Sigmoid colon (tissue), 7 donors: Measurements from ENCODE around the gene FOXP1. TPM values are rescaled to one million over a fixed set of nuclear protein-coding genes. Genes with fewer than 3 reads are reported as not detected.
A peak's percentile ranks its signal among the peaks of the same experiment; 100 is the strongest.

Experiments
- DNase-seq: peaks from one replicate; pipeline ENCODE4 v3.0.0-alpha.2; 2019
- H3K27ac ChIP-seq, 4 donors: fragments of 200-600 bp; sonication (generic); one replicate each; pipeline ENCODE4 v1.5.1; 2016 to 2019; ENCODE audit warnings: mild to moderate bottlenecking in 1 of 4
- H3K27me3 ChIP-seq, 3 donors: fragments of 200-600 bp; sonication (generic); one replicate each; pipeline ENCODE4 v1.5.1; 2019; ENCODE audit warnings: mild to moderate bottlenecking in 1 of 3
- H3K36me3 ChIP-seq, 4 donors: fragments of 200-600 bp; sonication (generic); one replicate each; pipeline ENCODE4 v1.5.1; 2016 to 2019
- H3K4me1 ChIP-seq, 4 donors: fragments of 200-600 bp; sonication (generic); one replicate each; pipeline ENCODE4 v1.5.1; 2017 to 2019
- H3K4me3 ChIP-seq, 4 donors: fragments of 200-600 bp; sonication (generic); one replicate each; pipeline ENCODE4 v1.5.1; 2017 to 2019; ENCODE audit warnings: mild to moderate bottlenecking in 2 of 4, moderate library complexity in 1 of 4
- H3K9me3 ChIP-seq, 4 donors: fragments of 200-600 bp in 3 of 4; sonication (generic) in 3 of 4; one replicate each; pipeline versions ENCODE4 v1.5.1 to v1.6.1; 2013 to 2019
- EP300 ChIP-seq, 4 donors: sonication (generic); formaldehyde crosslinking; IDR thresholded peaks; one replicate each; pipeline ENCODE4 v1.6.1; 2017; ENCODE audit warnings: antibody characterized with exemption in 4 of 4
- POLR2A ChIP-seq, 2 donors: fragments of 450-650 bp; IDR thresholded peaks; one replicate each; pipeline ENCODE4 v1.6.1; 2016; ENCODE audit warnings: antibody characterized with exemption in 2 of 2, mild to moderate bottlenecking in 2 of 2, moderate library complexity in 2 of 2
- POLR2AphosphoS5 ChIP-seq, 4 donors: sonication (generic); formaldehyde crosslinking; IDR thresholded peaks; one replicate each; pipeline ENCODE4 v1.6.1; 2017; ENCODE audit warnings: antibody characterized with exemption in 4 of 4
- WGBS, 2 donors: extraction: QIAGEN DNeasy Blood & Tissue Kit; methylation state at CpG; one replicate each; pipeline ENCODE4 v1.1.7; 2013; 5-methylcytosine and 5-hydroxymethylcytosine counted together
- intact Hi-C: fragments of 100-400 bp; cut with DNase I; formaldehyde crosslinking; loops from one replicate; pipeline ENCODE4 v1.15.1; 2023
- polyA plus RNA-seq, 3 donors: library from polyadenylated mRNA; stranded (reverse); fragments of 200-250 nt; gene quantifications; one replicate each; pipeline ENCODE4 v1.2.3, GENCODE V29; 2013
- total RNA-seq, 4 donors: library from RNA; depleted of rRNA; stranded (reverse); fragments of >200 nt; gene quantifications; one replicate each; pipeline ENCODE4 v1.1.0, GENCODE V29; 2016
- TF ChIP-seq, protein P1 (sequence below), 4 experiments: fragments of 450-650 bp in 3 of 4; fragments of 200-600 bp in 1 of 4; IDR thresholded peaks; one replicate each; pipeline ENCODE4 v1.5.1; 2016 to 2019; ENCODE audit warnings: antibody characterized with exemption in 4 of 4, mild to moderate bottlenecking in 3 of 4, moderate library complexity in 2 of 4
- donor health status: healthy with polysubstance abuse.
- donor health status: Bipolar disorder and iron deficiency.
- donor health status: healthy.

FOXP1 gene
- total and polyA plus RNA-seq, 7 donors, result 13.8 to 232 (median 139) TPM

DNA sequence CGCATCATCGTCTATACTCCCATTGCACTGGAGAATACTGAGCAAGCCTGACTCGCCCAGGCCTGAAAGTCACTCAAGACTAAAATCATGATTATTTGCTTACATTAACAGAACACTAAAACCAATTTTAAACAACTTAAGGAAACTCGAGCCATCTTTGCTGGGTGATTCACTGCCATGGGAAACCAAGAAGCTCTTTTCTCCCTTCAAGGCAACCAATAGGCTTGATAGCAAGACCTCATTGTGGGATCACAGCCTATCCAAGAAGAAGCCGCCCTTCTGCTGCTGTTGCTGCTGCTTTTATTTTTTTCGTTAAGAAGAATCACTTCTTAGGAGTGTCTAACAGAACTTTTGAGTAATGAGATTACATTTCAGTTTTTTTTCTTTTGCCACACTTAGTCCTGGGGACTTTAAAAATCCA lies 479.4 kb downstream of the FOXP1 start:
- Histone ChIP-seq H3K9me3 (no peaks in the 10 kb centered on the region), H3K27ac (peak overlapping the region; percentile 29 to 86 (median 81)), H3K27me3 (no peaks in the 10 kb centered on the region), H3K4me3 (no peak overlapping the region), H3K36me3 (no peaks in the 10 kb centered on the region), H3K4me1 (peaks cover 0 to 98% (median 86%) of the 10 kb centered on the region in 4 donors)
- DNase-seq, result no peak
- WGBS, 2 donors, result 79 to 87% methylated on average over 6 of the region's 6 CpGs
- intact Hi-C loops, result no loop called here
- TF ChIP-seq, protein P1, sequence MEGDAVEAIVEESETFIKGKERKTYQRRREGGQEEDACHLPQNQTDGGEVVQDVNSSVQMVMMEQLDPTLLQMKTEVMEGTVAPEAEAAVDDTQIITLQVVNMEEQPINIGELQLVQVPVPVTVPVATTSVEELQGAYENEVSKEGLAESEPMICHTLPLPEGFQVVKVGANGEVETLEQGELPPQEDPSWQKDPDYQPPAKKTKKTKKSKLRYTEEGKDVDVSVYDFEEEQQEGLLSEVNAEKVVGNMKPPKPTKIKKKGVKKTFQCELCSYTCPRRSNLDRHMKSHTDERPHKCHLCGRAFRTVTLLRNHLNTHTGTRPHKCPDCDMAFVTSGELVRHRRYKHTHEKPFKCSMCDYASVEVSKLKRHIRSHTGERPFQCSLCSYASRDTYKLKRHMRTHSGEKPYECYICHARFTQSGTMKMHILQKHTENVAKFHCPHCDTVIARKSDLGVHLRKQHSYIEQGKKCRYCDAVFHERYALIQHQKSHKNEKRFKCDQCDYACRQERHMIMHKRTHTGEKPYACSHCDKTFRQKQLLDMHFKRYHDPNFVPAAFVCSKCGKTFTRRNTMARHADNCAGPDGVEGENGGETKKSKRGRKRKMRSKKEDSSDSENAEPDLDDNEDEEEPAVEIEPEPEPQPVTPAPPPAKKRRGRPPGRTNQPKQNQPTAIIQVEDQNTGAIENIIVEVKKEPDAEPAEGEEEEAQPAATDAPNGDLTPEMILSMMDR (IDR thresholded peaks at IDR 0.05), result no peak
- TF ChIP-seq EP300 (IDR thresholded peaks at IDR 0.05) (no peak), POLR2A (IDR thresholded peaks at IDR 0.05) (no peak)

DNA sequence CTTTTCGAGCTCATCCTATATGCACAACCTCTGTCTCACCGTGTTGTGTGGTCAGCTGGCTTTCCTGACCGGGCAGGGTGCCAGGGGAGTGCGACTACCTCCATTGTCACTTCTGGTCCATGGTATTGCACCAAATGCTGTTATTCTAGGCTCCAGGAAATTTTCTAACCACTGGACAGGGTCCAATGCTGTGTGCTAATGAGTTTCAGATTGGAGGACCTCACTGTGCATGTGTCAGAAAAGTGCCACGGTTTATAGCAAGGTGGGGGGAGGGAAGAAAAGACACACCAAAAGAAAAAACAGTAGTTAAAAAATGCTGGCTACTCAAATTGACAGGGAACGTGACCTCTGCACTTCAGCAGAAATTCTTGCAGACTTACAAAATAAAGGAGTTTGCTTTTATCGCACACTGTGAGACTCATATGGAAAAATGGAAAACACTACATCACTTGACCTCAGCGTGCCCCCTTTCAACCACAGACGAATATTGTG lies 480.1 kb downstream of the FOXP1 start:
- Histone ChIP-seq H3K36me3 (no peaks in the 10 kb centered on the region), H3K4me3 (no peak overlapping the region), H3K27ac (peak overlapping the region; percentile 29 to 86 (median 81)), H3K9me3 (no peaks in the 10 kb centered on the region), H3K27me3 (no peaks in the 10 kb centered on the region), H3K4me1 (peaks cover 0 to 98% (median 86%) of the 10 kb centered on the region in 4 donors)
- 32 to 45% methylated on average over 9 of the region's 9 CpGs for WGBS, 2 donors
- DNase-seq, result peak; percentile 73
- intact Hi-C loops, result no loop called here
- TF ChIP-seq EP300 (IDR thresholded peaks at IDR 0.05) (no peak), POLR2AphosphoS5 (IDR thresholded peaks at IDR 0.05) (peak in 1 of 4 donors; percentile 12), POLR2A (IDR thresholded peaks at IDR 0.05) (no peak)
- TF ChIP-seq, protein P1 (IDR thresholded peaks at IDR 0.05), result no peak

DNA sequence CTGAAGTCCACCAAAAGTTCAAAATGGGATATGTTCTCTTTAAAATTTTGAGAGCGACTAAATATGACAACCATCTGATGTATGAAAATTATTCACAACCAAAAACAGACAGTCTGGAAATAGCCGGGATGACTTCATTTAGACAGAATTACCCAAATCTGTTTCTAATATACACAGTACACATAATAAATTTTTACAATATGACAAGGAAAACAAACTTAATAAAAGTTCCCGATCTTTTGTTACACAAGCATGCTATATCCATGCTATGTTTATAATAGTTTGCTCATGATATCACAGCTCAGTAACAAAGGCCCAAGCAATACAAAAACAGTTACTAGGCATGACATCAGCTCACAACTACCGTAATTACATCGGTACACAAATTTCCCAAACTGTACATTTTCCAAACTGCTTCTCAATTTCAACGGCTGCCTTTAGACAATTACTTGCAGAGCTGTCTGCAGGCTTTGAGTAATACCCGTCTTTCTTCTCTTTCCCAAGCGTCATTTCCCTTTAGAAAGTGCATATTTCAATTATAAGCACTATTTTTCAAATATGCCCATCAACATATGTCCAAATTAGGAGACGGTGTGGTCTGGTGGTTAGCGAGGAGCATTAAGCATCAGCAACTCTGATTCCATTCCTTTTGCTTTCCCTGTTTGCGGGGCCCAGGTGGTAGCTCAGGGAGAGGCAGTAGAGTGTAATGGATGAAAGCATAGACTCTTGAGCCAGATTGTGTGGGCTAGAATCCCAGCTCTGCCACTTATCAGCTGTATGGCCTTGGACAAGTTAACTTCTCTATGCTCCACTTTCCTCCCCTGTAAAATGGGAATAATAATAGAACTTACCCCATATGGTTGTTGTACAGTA lies 481.2 kb downstream of the FOXP1 start:
- H3K27ac ChIP-seq, result peak overlapping the region; percentile 62 to 86 (median 81)
- no peak for TF ChIP-seq POLR2A (IDR thresholded peaks at IDR 0.05)
- peak in 2 of 4 donors; percentile 26 to 65 for TF ChIP-seq POLR2AphosphoS5 (IDR thresholded peaks at IDR 0.05)
- TF ChIP-seq, protein P1 (IDR thresholded peaks at IDR 0.05), result no peak
- TF ChIP-seq EP300 (IDR thresholded peaks at IDR 0.05), result peak in 2 of 4 donors; percentile 5 to 52
- 49 to 58% methylated on average over 11 of the region's 11 CpGs for WGBS, 2 donors

DNA sequence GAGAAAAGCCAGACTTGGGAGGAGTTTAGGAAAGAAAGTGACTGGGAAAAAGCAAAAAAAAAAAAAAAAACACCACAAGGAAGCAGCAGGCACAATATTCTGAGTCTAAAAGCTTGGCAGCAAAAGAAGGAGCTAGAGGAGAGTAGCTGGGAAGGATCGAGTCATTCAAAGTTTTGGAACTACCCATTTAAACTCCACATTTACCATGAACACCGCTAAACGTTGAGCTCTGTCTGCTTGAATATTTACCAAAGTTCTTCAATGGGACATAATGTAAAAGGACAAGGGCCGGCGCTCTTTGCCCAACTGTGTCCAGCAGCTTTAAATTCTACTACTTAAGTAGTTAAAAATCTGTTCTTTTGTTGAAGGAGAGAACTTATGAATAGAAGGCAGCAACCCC lies 481.9 kb downstream of the FOXP1 start:
- Histone ChIP-seq H3K36me3 (no peaks in the 10 kb centered on the region), H3K27ac (peak overlapping the region; percentile 62 to 86 (median 81)), H3K9me3 (no peaks in the 10 kb centered on the region), H3K4me1 (peaks cover 0 to 93% (median 85%) of the 10 kb centered on the region in 4 donors), H3K27me3 (no peaks in the 10 kb centered on the region), H3K4me3 (no peak overlapping the region)
- no peak for DNase-seq
- WGBS, 2 donors, result 67 to 76% methylated on average over 5 of the region's 5 CpGs
- intact Hi-C loops, result no loop called here
- TF ChIP-seq POLR2A (IDR thresholded peaks at IDR 0.05) (no peak), POLR2AphosphoS5 (IDR thresholded peaks at IDR 0.05) (no peak), EP300 (IDR thresholded peaks at IDR 0.05) (no peak)
- TF ChIP-seq, protein P1 (IDR thresholded peaks at IDR 0.05), result no peak

More for the DNA sequence above, 481.2 kb downstream of the FOXP1 start:
- Histone ChIP-seq H3K4me3 (peak overlapping the region in 1 of 4 donors; percentile 1), H3K27me3 (no peaks in the 10 kb centered on the region), H3K4me1 (peaks cover 0 to 93% (median 81%) of the 10 kb centered on the region in 4 donors), H3K9me3 (no peaks in the 10 kb centered on the region), H3K36me3 (no peaks in the 10 kb centered on the region)
- no peak for DNase-seq
- intact Hi-C loops, result no loop called here
